PC-3 (cell line): ENCODE data around the gene RAB40C. TPM values are rescaled to one million over a fixed set of nuclear protein-coding genes. Genes with fewer than 3 reads are reported as not detected.

Source experiments
- ATAC-seq: fragments of 200-7000 bp; cut with Tn5 transposase; 2 replicates; pipeline ENCODE4 v1.9.1; 2020; ENCODE audit warnings: mild to moderate bottlenecking, moderate library complexity
- BruUV-seq: library from RNA; stranded (reverse); fragments of 400-500 nt; replicated peaks from 2 replicates; lab custom pipeline; 2021; lab: Mats Ljungman, UMichigan
- CTCF ChIA-PET: fragments of 300-600 bp; sonication (Branson Sonifier 250); formaldehyde crosslinking; loops from one replicate; lab custom pipeline; 2022; ENCODE audit warnings: antibody characterized with exemption; lab: Charles Lee
- POLR2A ChIA-PET: fragments of 300-600 bp; sonication (Branson Sonifier 250); formaldehyde crosslinking; loops from one replicate; lab custom pipeline; 2022; ENCODE audit warnings: antibody characterized with exemption; ENCODE audit not compliant: unreplicated experiment; lab: Charles Lee
- DNase-seq: peaks from one replicate; pipeline ENCODE4 v3.0.0-alpha.2; 2015
- H2AFZ ChIP-seq: fragments of 300-600 bp; sonication (generic); 2 replicates; pipeline ENCODE4 v1.6.0; 2016; ENCODE audit warnings: antibody characterized with exemption, low read length
- H3F3A ChIP-seq: fragments of 300-600 bp; sonication (generic); one replicate; pipeline ENCODE4 v1.6.0; 2017; ENCODE audit warnings: antibody characterized with exemption, low read length, control low read depth, mild to moderate bottlenecking; ENCODE audit not compliant: unreplicated experiment
- H3K27ac ChIP-seq: fragments of 300-600 bp; sonication (generic); 2 replicates; pipeline ENCODE4 v1.5.1; 2016; ENCODE audit warnings: mild to moderate bottlenecking, low read length
- H3K27me3 ChIP-seq: fragments of 300-600 bp; sonication (generic); 2 replicates; pipeline ENCODE4 v1.6.1; 2016; ENCODE audit warnings: low read length, mixed read lengths
- H3K36me3 ChIP-seq: fragments of 300-600 bp; sonication (generic); 2 replicates; pipeline ENCODE4 v1.6.1; 2016; ENCODE audit warnings: low read depth, mixed run types, low read length, mixed read lengths
- H3K4me1 ChIP-seq: fragments of 300-600 bp; sonication (generic); 2 replicates; pipeline ENCODE4 v1.5.1; 2016; ENCODE audit warnings: low read length; ENCODE audit not compliant: insufficient read depth
- H3K4me2 ChIP-seq: fragments of 300-600 bp; sonication (generic); 2 replicates; pipeline ENCODE4 v1.6.0; 2016; ENCODE audit warnings: low read length
- H3K4me3 ChIP-seq: fragments of 300-600 bp; sonication (generic); 2 replicates; pipeline ENCODE4 v1.5.1; 2016; ENCODE audit warnings: mild to moderate bottlenecking, low read length, mixed read lengths
- H3K79me2 ChIP-seq: fragments of 300-600 bp; sonication (generic); 2 replicates; pipeline ENCODE4 v1.6.1; 2017; ENCODE audit warnings: low read length, mixed read lengths
- H3K9ac ChIP-seq: fragments of 300-600 bp; sonication (generic); 2 replicates; pipeline ENCODE4 v1.6.0; 2016; ENCODE audit warnings: mild to moderate bottlenecking, low read length
- H3K9me2 ChIP-seq: fragments of 300-600 bp; sonication (generic); replicated peaks from 2 replicates; pipeline ENCODE4 v1.6.1; 2016; ENCODE audit warnings: mixed run types, low read length, mixed read lengths
- H3K9me3 ChIP-seq: fragments of 300-600 bp; sonication (generic); 2 replicates; pipeline ENCODE4 v1.6.1; 2016; ENCODE audit warnings: low read length, mixed read lengths
- H4K20me1 ChIP-seq: fragments of 300-600 bp; sonication (generic); 2 replicates; pipeline ENCODE4 v1.6.1; 2016; ENCODE audit warnings: low read length, mixed read lengths
- CTCF ChIP-seq: fragments of 300-600 bp; sonication (generic); conservative IDR thresholded peaks from 2 replicates; pipeline ENCODE4 v1.5.1; 2017; ENCODE audit warnings: antibody characterized with exemption, low read depth, mild to moderate bottlenecking, low read length
- EZH2 ChIP-seq: fragments of 300-600 bp; sonication (generic); IDR thresholded peaks from one replicate; pipeline ENCODE4 v1.6.1; 2017; ENCODE audit warnings: antibody characterized with exemption, mild to moderate bottlenecking, low read length; ENCODE audit not compliant: unreplicated experiment
- EZH2phosphoT487 ChIP-seq: fragments of 300-600 bp; sonication (generic); IDR thresholded peaks from 2 replicates; pipeline ENCODE4 v1.6.1; 2018; ENCODE audit warnings: mild to moderate bottlenecking, antibody characterized with exemption, low read length, borderline replicate concordance
- intact Hi-C: fragments of 100-400 bp; cut with micrococcal nuclease; formaldehyde crosslinking; loops from 2 replicates; pipeline ENCODE4 v1.9.0; 2023
- total RNA-seq: library from RNA; depleted of rRNA; stranded (reverse); fragments of >200 nt; gene quantifications from 2 replicates; pipeline ENCODE4 v1.2.3, GENCODE V29; 2014

RAB40C gene
- total RNA-seq, 1 experiment from 2014 or later: 19.5 TPM

GRCh38 chr16:626787-627453 is 37.1 kb downstream of the RAB40C start:
- DNase-seq: peak; percentile 92

GRCh38 chr16:627454-628239 is 37.8 kb downstream of the RAB40C start:
- Histone ChIP-seq H3F3A (no peaks in the 10 kb centered on the region), H3K79me2 (0 out of 2 replicates have a peak, but pooled peaks cover 3% of the 10 kb centered on the region), H3K9ac (no peak overlapping the region), H3K27me3 (no peaks in the 10 kb centered on the region), H3K4me1 (peaks cover 20% of the 10 kb centered on the region), H3K4me3 (no peak overlapping the region), H3K36me3 (no peaks in the 10 kb centered on the region), H3K27ac (peak overlapping the region; percentile 37), H2AFZ (no peak overlapping the region), H3K9me3 (no peaks in the 10 kb centered on the region), H3K9me2 (no peaks in the 10 kb centered on the region), H4K20me1 (no peaks in the 10 kb centered on the region), H3K4me2 (peak overlapping the region; percentile 67)
- DNase-seq (peak; percentile 46), ATAC-seq (peak; percentile 51)
- ChIA-PET POLR2A (interaction anchor here (0.6 kb wide), 1 partner anchor 371 kb away, joined by 16 read pairs; no protein-coding TSS in a partner anchor), CTCF (no interaction called here)
- intact Hi-C loops: no loop called here
- TF ChIP-seq CTCF: no peak
- no peak for TF ChIP-seq EZH2
- TF ChIP-seq EZH2phosphoT487: no peak
- no TSS peak for BruUV-seq

More at GRCh38 chr16:626787-627453, 37.1 kb downstream of the RAB40C start:
- Histone ChIP-seq H3K4me1 (peaks cover 27% of the 10 kb centered on the region), H2AFZ (no peak overlapping the region), H3K4me2 (peak overlapping the region; percentile 67), H3K4me3 (peak overlapping the region; percentile 27; the same call in 1 of the 2 replicates), H3K27me3 (no peaks in the 10 kb centered on the region), H3K36me3 (no peaks in the 10 kb centered on the region), H3K9me2 (no peaks in the 10 kb centered on the region), H4K20me1 (no peaks in the 10 kb centered on the region), H3K9me3 (no peaks in the 10 kb centered on the region), H3K27ac (peak overlapping the region; percentile 44), H3K79me2 (0 out of 2 replicates have a peak, but pooled peaks cover 3% of the 10 kb centered on the region), H3F3A (no peaks in the 10 kb centered on the region), H3K9ac (no peak overlapping the region)
- TF ChIP-seq CTCF (no peak), EZH2phosphoT487 (peak; percentile 74), EZH2 (no peak)
- POLR2A ChIA-PET: interaction anchor here (0.6 kb wide), 1 partner anchor 370 kb away, joined by 16 read pairs; no protein-coding TSS in a partner anchor
- peak; percentile 84 for ATAC-seq
- BruUV-seq: no TSS peak
- CTCF ChIA-PET: no interaction called here
- intact Hi-C loops: no loop called here
